GM12878 (cell line): ENCODE results near the gene SNN. TPM values are rescaled to one million over a fixed set of nuclear protein-coding genes. Genes with fewer than 3 reads are reported as not detected.
A peak's percentile ranks its signal among the peaks of the same experiment; 100 is the strongest.

Source experiments
- ATAC-seq: fragments of 200-7000 bp; cut with Tn5 transposase; 3 replicates; pipeline ENCODE4 v1.9.1; 2020; ENCODE audit warnings: mild to moderate bottlenecking, moderate library complexity
- BruUV-seq: library from RNA; stranded (reverse); fragments of 400-500 nt; replicated peaks from 2 replicates; lab custom pipeline; 2021; lab: Mats Ljungman, UMichigan
- CTCF ChIA-PET: fragments of 300-600 bp; sonication (Branson Sonifier 250); formaldehyde crosslinking; extraction: SDS; loops from one replicate; lab custom pipeline; 2021; ENCODE audit warnings: inconsistent platforms; lab: Yijun Ruan, JAX
- POLR2A ChIA-PET: fragments of 350-600 bp; formaldehyde crosslinking; extraction: SDS; loops from one replicate; lab custom pipeline; 2021; ENCODE audit warnings: inconsistent platforms; lab: Charles Lee
- RAD21 ChIA-PET: fragments of 300-600 bp; sonication (Branson Sonifier 250); formaldehyde crosslinking; loops from one replicate; lab custom pipeline; 2023; ENCODE audit warnings: antibody characterized with exemption; ENCODE audit not compliant: unreplicated experiment; lab: Charles Lee
- SMC1A ChIA-PET: fragments of 300-600 bp; sonication (Branson Sonifier 250); formaldehyde crosslinking; loops from one replicate; lab custom pipeline; 2023; ENCODE audit not compliant: unreplicated experiment, uncharacterized antibody; lab: Charles Lee
- DNase-seq: peaks from one replicate; pipeline ENCODE4 v3.0.0-alpha.2; 2011; ENCODE audit warnings: low read depth, low spot score
- FAIRE-seq: peaks from 3 replicates; lab custom pipeline; 2011; peaks lifted over from hg19 to GRCh38; lab: Jason Lieb, UNC
- H2AFZ ChIP-seq: 2 replicates; pipeline ENCODE4 v1.6.0; 2011; ENCODE audit warnings: low read depth, low read length, control low read depth; ENCODE audit not compliant: control insufficient read depth
- H3K27ac ChIP-seq: 2 replicates; pipeline ENCODE4 v1.5.1; 2011; ENCODE audit warnings: control low read depth; ENCODE audit not compliant: control insufficient read depth, insufficient read depth
- H3K27me3 ChIP-seq, 2 experiments: replicated peaks in 1 of 2; 2 replicates each; pipeline versions ENCODE4 v1.6.0 to v1.6.1; 2011; ENCODE audit warnings: low read length in 1 of 2; ENCODE audit not compliant: control insufficient read depth in 2 of 2, insufficient read depth in 2 of 2
- H3K36me3 ChIP-seq, 2 experiments: 2 replicates each; pipeline ENCODE4 v1.5.1; 2011; ENCODE audit warnings: low read length in 1 of 2; ENCODE audit not compliant: control insufficient read depth in 2 of 2, insufficient read depth in 2 of 2
- H3K4me1 ChIP-seq: 2 replicates; pipeline ENCODE4 v1.6.1; 2011; ENCODE audit warnings: mild to moderate bottlenecking, low read length, moderate library complexity, mixed read lengths; ENCODE audit not compliant: control insufficient read depth, insufficient read depth
- H3K4me2 ChIP-seq: 2 replicates; pipeline ENCODE4 v1.6.0; 2011; ENCODE audit warnings: control low read depth; ENCODE audit not compliant: control insufficient read depth, insufficient read depth
- H3K4me3 ChIP-seq: fragments of 200-600 bp; sonication (generic); 2 replicates; pipeline ENCODE4 v1.5.1; 2016
- H3K79me2 ChIP-seq: 2 replicates; pipeline ENCODE4 v1.6.0; 2011; ENCODE audit warnings: low read length; ENCODE audit not compliant: control insufficient read depth, insufficient read depth
- H3K9ac ChIP-seq: 2 replicates; pipeline ENCODE4 v1.8.0; 2011; ENCODE audit warnings: low read length, control low read depth, mixed read lengths; ENCODE audit not compliant: control insufficient read depth, insufficient read depth
- H3K9me3 ChIP-seq: replicated peaks from 3 replicates; pipeline ENCODE4 v1.5.1; 2011; ENCODE audit warnings: mild to moderate bottlenecking, low read length; ENCODE audit not compliant: control insufficient read depth, insufficient read depth
- H4K20me1 ChIP-seq: 2 replicates; pipeline ENCODE4 v1.6.0; 2011; ENCODE audit not compliant: control insufficient read depth, insufficient read depth
- ATF7 ChIP-seq: fragments of 450-650 bp; IDR thresholded peaks from 2 replicates; pipeline ENCODE4 v1.6.1; 2016; ENCODE audit warnings: low read depth, mild to moderate bottlenecking
- CUX1 ChIP-seq: IDR thresholded peaks from 2 replicates; pipeline ENCODE4 v1.6.1; 2012; ENCODE audit warnings: improper control_type of control experiment, low read depth, low read length; ENCODE audit not compliant: insufficient replicate concordance
- JUND ChIP-seq: IDR thresholded peaks from 2 replicates; pipeline ENCODE4 v1.6.1; 2012; ENCODE audit warnings: low read depth, mild to moderate bottlenecking, low read length, improper control_type of control experiment, moderate library complexity
- MAX ChIP-seq: IDR thresholded peaks from 2 replicates; pipeline ENCODE4 v1.6.1; 2012; ENCODE audit warnings: low read depth, low read length, improper control_type of control experiment
- TCF12 ChIP-seq: IDR thresholded peaks from 2 replicates; pipeline ENCODE4 v1.6.1; 2011; ENCODE audit warnings: low read depth, mild to moderate bottlenecking, low read length
- ZNF274 ChIP-seq: IDR thresholded peaks from one replicate; pipeline ENCODE4 v1.8.0; 2011; ENCODE audit not compliant: insufficient read length, insufficient read depth
- WGBS: methylation state at CpG from one replicate; pipeline ENCODE4 v1.1.6; 2016; ENCODE audit warnings: low lambda C conversion rate; ENCODE audit not compliant: insufficient replicate concordance, insufficient coverage; ENCODE audit errors: missing lambda C conversion rate; 5-methylcytosine and 5-hydroxymethylcytosine counted together
- in situ Hi-C: fragments of 300-500 bp; cut with MboI; formaldehyde crosslinking; loops from 9 replicates; pipeline ENCODE4 v1.14.3; 2018; ENCODE audit warnings: mixed read lengths
- intact Hi-C: fragments of 100-400 bp; cut with micrococcal nuclease; formaldehyde crosslinking; loops from one replicate; pipeline ENCODE4 v1.14.2; 2022; ENCODE audit not compliant: unreplicated experiment
- polyA plus RNA-seq, 11 experiments: library from polyadenylated mRNA; depleted of rRNA in 4 of 11; unstranded in 6 of 11; stranded (reverse) in 5 of 11; fragments of >200 nt; fragmentation: Nextera tagmentation in 4 of 11; fragmentation: Illumina TruSeq in 1 of 11; extraction: Ambion mirVana in 4 of 11; extraction: Trizol in 1 of 11; gene quantifications; 1 replicate in 1 of 11; 2 replicates in 10 of 11; pipeline versions ENCODE4 v1.2.1 to v1.2.3, GENCODE V29; 2011 to 2016; ENCODE audit warnings: inconsistent platforms in 2 of 11, missing spikeins in 2 of 11, low read depth in 1 of 11
- total RNA-seq, 4 experiments: library from RNA; depleted of rRNA in 3 of 4; stranded (reverse); fragments of >200 nt in 3 of 4; fragmentation: Illumina TruSeq in 1 of 4; extraction: Trizol in 1 of 4; gene quantifications; 2 replicates each; pipeline versions ENCODE4 v1.2.1 to v1.2.3, GENCODE V29; 2013 to 2021

Gene SNN
- total and polyA plus RNA-seq, 10 of the 15 experiments (the other 5 are each of a cell fraction or from before 2014, with no cell fraction given): 2.2 to 43.4 (median 27.8) TPM

- peaks cover 59% of the 10 kb centered on the region for H3K4me1 ChIP-seq
- intact Hi-C loops: no loop called here
Observed at GRCh38 chr16:11688520-11688886, 20.2 kb downstream of the SNN start.

GRCh38 chr16:11689031-11689840, 21.0 kb downstream of the SNN start:
- peaks cover 12% of the 10 kb centered on the region for H3K79me2 ChIP-seq
- DNase-seq (peak; percentile 89), ATAC-seq (peak; percentile 95), FAIRE-seq (peak; percentile 87)
- peaks cover 51% of the 10 kb centered on the region for H3K4me1 ChIP-seq
- intact Hi-C loops (no loop called here), in situ Hi-C loops (no loop called here)
- H3K9ac ChIP-seq: no peak overlapping the region
- no TSS peak for BruUV-seq
- H3K4me3 ChIP-seq: no peak overlapping the region
- ChIA-PET CTCF (interaction anchor here (0.6 to 4.3 kb wide), 22 partner anchors 9 to 293 kb away, joined by 3 to 34 read pairs (median 5); partner anchors contain the start of gene ZC3H7A), POLR2A (interaction anchor here (0.5 to 6.0 kb wide), 22 partner anchors 9 to 234 kb away, joined by 3 to 63 read pairs (median 4); partner anchors contain the start of genes SNN and TXNDC11), RAD21 (interaction anchor here (0.6 to 3.3 kb wide), 28 partner anchors 9 to 293 kb away, joined by 3 to 34 read pairs (median 5); partner anchors contain the start of genes LITAF, SNN, TXNDC11 and ZC3H7A), SMC1A (interaction anchor here (0.8 to 4.9 kb wide), 33 partner anchors 9 to 724 kb away, joined by 3 to 46 read pairs (median 6); partner anchors contain the start of genes SNN and TXNDC11)
- H3K36me3 ChIP-seq: peaks cover 25 to 43% of the 10 kb centered on the region in 2 experiments
- H3K9me3 ChIP-seq: no peaks in the 10 kb centered on the region
- H3K27ac ChIP-seq: peak overlapping the region; percentile 68
- WGBS: 0% methylated on average over 3 of the region's 3 CpGs
- H3K27me3 ChIP-seq: no peaks in the 10 kb centered on the region
- H4K20me1 ChIP-seq: no peaks in the 10 kb centered on the region
- H2AFZ ChIP-seq: no peak overlapping the region
- H3K4me2 ChIP-seq: peak overlapping the region; percentile 27
- TF ChIP-seq ZNF274 (no peak), CUX1 (peak; percentile 41)

More at GRCh38 chr16:11688520-11688886, 20.2 kb downstream of the SNN start:
- peak; percentile 46 for ATAC-seq
- 56% methylated on average over 1 of the region's 1 CpG for WGBS
- peak overlapping the region; percentile 68; the same call in 1 of the 2 replicates for H3K27ac ChIP-seq
- RAD21 ChIA-PET: interaction anchor here (0.7 to 3.3 kb wide), 27 partner anchors 8 to 292 kb away, joined by 3 to 34 read pairs (median 5); partner anchors contain the start of genes LITAF, SNN, TXNDC11 and ZC3H7A
- DNase-seq: no peak
- peaks cover 12% of the 10 kb centered on the region for H3K79me2 ChIP-seq
- no TSS peak for BruUV-seq
- no peak for FAIRE-seq
- in situ Hi-C loops: no loop called here
- H3K4me3 ChIP-seq: no peak overlapping the region
- no peak overlapping the region for H3K9ac ChIP-seq
- peak overlapping the region; percentile 27 for H3K4me2 ChIP-seq
- no peak overlapping the region for H2AFZ ChIP-seq
- SMC1A ChIA-PET: interaction anchor here (0.8 to 4.9 kb wide), 30 partner anchors 8 to 723 kb away, joined by 3 to 46 read pairs (median 6); partner anchors contain the start of genes SNN and TXNDC11
- peaks cover 27 to 47% of the 10 kb centered on the region in 2 experiments for H3K36me3 ChIP-seq
- CTCF ChIA-PET: interaction anchor here (0.6 to 4.3 kb wide), 14 partner anchors 10 to 282 kb away, joined by 3 to 34 read pairs (median 6); partner anchors contain the start of gene ZC3H7A
- no peaks in the 10 kb centered on the region for H3K27me3 ChIP-seq
- no peak for TF ChIP-seq MAX
- no peak for TF ChIP-seq TCF12
- TF ChIP-seq JUND: no peak
- no peak for TF ChIP-seq ATF7
- no peaks in the 10 kb centered on the region for H4K20me1 ChIP-seq
- POLR2A ChIA-PET: interaction anchor here (0.5 to 6.0 kb wide), 14 partner anchors 9 to 234 kb away, joined by 3 to 63 read pairs (median 4); partner anchors contain the start of genes SNN and TXNDC11
- no peaks in the 10 kb centered on the region for H3K9me3 ChIP-seq
